Activated T-cell treated with anti-CD3 and anti-CD28 coated beads for 48 hours (primary cell): ENCODE data around the gene ASPHD2.

ENCODE experiments used
- DNase-seq: peaks from one replicate; pipeline ENCODE4 v3.0.0-alpha.2; 2020; ENCODE audit warnings: low read depth

ASPHD2 gene

GRCh38 chr22:26476705-26477340 is 47.8 kb downstream of the ASPHD2 start:
- no peak for DNase-seq

GRCh38 chr22:26477341-26477731 is 48.3 kb downstream of the ASPHD2 start:
- no peak for DNase-seq

- DNase-seq, result no peak
These were observed 50.2 kb downstream of the ASPHD2 start for GRCh38 chr22:26479043-26479791.

GRCh38 chr22:26479792-26480610 is 50.9 kb downstream of the ASPHD2 start:
- no peak for DNase-seq

- DNase-seq, result no peak
These were observed 51.5 kb downstream of the ASPHD2 start for GRCh38 chr22:26480611-26480932.

- no peak for DNase-seq
These were observed 52.1 kb downstream of the ASPHD2 start for GRCh38 chr22:26481112-26481693.

- no peak for DNase-seq
These were observed 52.6 kb downstream of the ASPHD2 start for GRCh38 chr22:26481694-26482093.

- DNase-seq, result no peak
These were observed 53.1 kb downstream of the ASPHD2 start for GRCh38 chr22:26482161-26482560.

- no peak for DNase-seq
These were observed 54.0 kb downstream of the ASPHD2 start for GRCh38 chr22:26483043-26483438.

- DNase-seq, result peak; percentile 94
These were observed 54.6 kb downstream of the ASPHD2 start, which contains the start of the genes HPS4 and SRRD for GRCh38 chr22:26483439-26484359. Gene HPS4, minus strand, starts transcription at chr22:26483783. Its CDS starts 2,021 bp downstream, at chr22:26481762. Gene SRRD, plus strand, starts transcription at chr22:26483877. Its CDS starts 14 bp downstream, at chr22:26483891.

- DNase-seq, result no peak
These were observed 55.3 kb downstream of the ASPHD2 start for GRCh38 chr22:26484360-26484706.

- DNase-seq, result no peak
These were observed 56.0 kb downstream of the ASPHD2 start for GRCh38 chr22:26485013-26485412.

GRCh38 chr22:26485806-26486390 is 56.8 kb downstream of the ASPHD2 start:
- no peak for DNase-seq

GRCh38 chr22:26486394-26486793 is 57.3 kb downstream of the ASPHD2 start:
- DNase-seq, result no peak

- DNase-seq, result no peak
These were observed 58.9 kb downstream of the ASPHD2 start for GRCh38 chr22:26487996-26488395.

GRCh38 chr22:26489447-26490036 is 60.5 kb downstream of the ASPHD2 start:
- DNase-seq, result no peak

- DNase-seq, result no peak
These were observed 63.2 kb downstream of the ASPHD2 start for GRCh38 chr22:26492220-26492619.

GRCh38 chr22:26494506-26494905 is 65.4 kb downstream of the ASPHD2 start:
- no peak for DNase-seq
